Ectodermal cell (in vitro differentiated cells): ENCODE measurements around the gene RIPPLY3.
"Not testable (repeated sequence)": the region's sequence is repeated elsewhere in the genome, so short reads cannot be mapped to it uniquely, and the experiment has no call there.

Experiments used
- H3K27ac ChIP-seq: 2 replicates; pipeline ENCODE4 v1.7.0; 2013; ENCODE audit warnings: mild to moderate bottlenecking, low read depth, low read length; ENCODE audit not compliant: insufficient read depth, poor library complexity, severe bottlenecking
- H3K27me3 ChIP-seq: 2 replicates; pipeline ENCODE4 v1.7.0; 2013; ENCODE audit warnings: mild to moderate bottlenecking, low read length; ENCODE audit not compliant: insufficient read depth, control insufficient read depth, poor library complexity, severe bottlenecking
- H3K36me3 ChIP-seq: one replicate; pipeline ENCODE4 v1.7.0; 2013; ENCODE audit warnings: low read length; ENCODE audit not compliant: control insufficient read depth, insufficient read depth
- H3K4me1 ChIP-seq: one replicate; pipeline ENCODE4 v1.7.0; 2013; ENCODE audit warnings: low read length; ENCODE audit not compliant: control insufficient read depth, insufficient read depth
- H3K4me3 ChIP-seq: 2 replicates; pipeline ENCODE4 v1.7.0; 2013; ENCODE audit warnings: low read depth, low read length, control low read depth; ENCODE audit not compliant: insufficient read depth
- H3K9me3 ChIP-seq: 2 replicates; pipeline ENCODE4 v1.7.0; 2013; ENCODE audit warnings: mild to moderate bottlenecking, low read length, moderate library complexity; ENCODE audit not compliant: control insufficient read depth
- WGBS, 2 experiments: methylation state at CpG; one replicate each; pipeline ENCODE4 v1.1.7; 2013; ENCODE audit warnings: missing lambda C conversion rate in 2 of 2; 5-methylcytosine and 5-hydroxymethylcytosine counted together

RIPPLY3 gene

GRCh38 chr21:36995285-36995684 lies 11.2 kb upstream of the RIPPLY3 start:
- H3K27ac ChIP-seq, H3K36me3 ChIP-seq, H3K4me1 ChIP-seq, H3K4me3 ChIP-seq, H3K27me3 ChIP-seq, H3K9me3 ChIP-seq: not testable (repeated sequence)
- WGBS, 2 experiments = 94% methylated on average over 11 to 12 of the region's 12 CpGs

GRCh38 chr21:36999131-36999898 lies 7.2 kb upstream of the RIPPLY3 start:
- Histone ChIP-seq H3K9me3 (no peaks in the 10 kb centered on the region), H3K4me3 (no peak overlapping the region), H3K36me3 (no peaks in the 10 kb centered on the region), H3K4me1 (no peaks in the 10 kb centered on the region), H3K27ac (no peak overlapping the region), H3K27me3 (peaks cover under 1% of the 10 kb centered on the region)
- 92 to 93% methylated on average over 11 of the region's 11 CpGs for WGBS, 2 experiments

- Histone ChIP-seq H3K36me3 (no peaks in the 10 kb centered on the region), H3K9me3 (no peaks in the 10 kb centered on the region), H3K4me1 (no peaks in the 10 kb centered on the region), H3K27ac (no peak overlapping the region), H3K27me3 (peaks cover 11% of the 10 kb centered on the region), H3K4me3 (no peak overlapping the region)
- WGBS, 2 experiments = 91 to 100% methylated on average over 4 of the region's 4 CpGs
Observed at GRCh38 chr21:37000381-37000780, 6.1 kb upstream of the RIPPLY3 start.

DNA sequence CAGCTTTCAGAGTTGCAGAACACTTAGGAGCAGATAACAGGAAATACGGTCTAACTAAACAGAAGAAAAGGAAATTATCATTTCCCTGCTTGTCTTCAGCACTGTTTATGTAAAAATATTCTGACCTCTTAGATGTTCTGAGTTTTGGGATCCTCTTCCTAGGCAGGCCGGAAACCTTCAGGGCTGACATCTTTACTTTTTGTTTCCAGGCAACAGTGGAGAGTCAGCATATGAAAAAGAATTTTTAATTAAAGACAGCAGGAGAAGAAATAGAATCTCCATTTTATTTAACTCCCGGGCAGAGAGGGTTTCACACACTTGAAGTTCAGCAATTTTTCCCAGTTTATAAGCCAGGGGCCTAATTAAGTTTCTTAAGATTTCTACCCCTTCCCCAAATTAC lies 5.1 kb upstream of the RIPPLY3 start:
- no peaks in the 10 kb centered on the region for H3K4me1 ChIP-seq
- WGBS, 2 experiments = 67 to 81% methylated on average over 3 of the region's 3 CpGs
- H3K27me3 ChIP-seq = peaks cover 21% of the 10 kb centered on the region
- H3K27ac ChIP-seq = no peak overlapping the region
- no peak overlapping the region for H3K4me3 ChIP-seq
- H3K36me3 ChIP-seq = no peaks in the 10 kb centered on the region
- no peaks in the 10 kb centered on the region for H3K9me3 ChIP-seq

DNA sequence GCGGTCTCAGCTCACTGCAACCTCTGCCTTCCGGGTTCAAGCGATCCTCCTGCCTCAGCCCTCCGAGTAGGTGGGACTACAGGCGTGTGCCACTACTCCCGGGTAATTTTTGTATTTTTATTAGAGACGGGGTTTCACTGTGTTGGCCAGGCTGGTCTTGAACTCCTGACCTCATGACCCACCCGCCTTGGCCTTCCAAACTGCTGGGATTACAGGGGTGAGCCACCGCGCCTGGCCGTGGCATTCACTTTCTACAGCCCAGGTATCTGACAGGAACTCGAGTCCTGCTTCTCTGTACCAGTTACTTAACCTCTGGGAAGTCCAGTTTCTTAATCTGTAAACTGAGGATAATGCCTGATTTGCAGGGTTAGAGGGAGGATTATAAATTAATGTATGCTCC lies 3.7 kb upstream of the RIPPLY3 start:
- WGBS, 2 experiments = 90 to 95% methylated on average over 12 of the region's 12 CpGs
- H3K4me1 ChIP-seq, H3K36me3 ChIP-seq, H3K4me3 ChIP-seq, H3K27ac ChIP-seq, H3K9me3 ChIP-seq: not testable (repeated sequence)
- H3K27me3 ChIP-seq = peaks cover 35% of the 10 kb centered on the region

GRCh38 chr21:37003917-37004316 lies 2.6 kb upstream of the RIPPLY3 start:
- not testable (repeated sequence) for H3K4me1 ChIP-seq, H3K36me3 ChIP-seq, H3K4me3 ChIP-seq, H3K27ac ChIP-seq, H3K9me3 ChIP-seq
- 87 to 97% methylated on average over 3 of the region's 3 CpGs for WGBS, 2 experiments
- peaks cover 46% of the 10 kb centered on the region for H3K27me3 ChIP-seq

- H3K36me3 ChIP-seq = no peaks in the 10 kb centered on the region
- H3K9me3 ChIP-seq = no peaks in the 10 kb centered on the region
- H3K27ac ChIP-seq = no peak overlapping the region
- peaks cover 8% of the 10 kb centered on the region for H3K4me1 ChIP-seq
- peak overlapping the region; percentile 43 for H3K4me3 ChIP-seq
- peaks cover 55% of the 10 kb centered on the region for H3K27me3 ChIP-seq
- 24 to 27% methylated on average over 76 of the region's 76 CpGs for WGBS, 2 experiments
Observed at GRCh38 chr21:37005548-37006485, 685 bp upstream of the RIPPLY3 start.

GRCh38 chr21:37008724-37009123 lies 2.2 kb downstream of the RIPPLY3 start:
- Histone ChIP-seq H3K4me3 (no peak overlapping the region), H3K27ac (no peak overlapping the region), H3K9me3 (no peaks in the 10 kb centered on the region), H3K4me1 (peaks cover 8% of the 10 kb centered on the region), H3K27me3 (peaks cover 55% of the 10 kb centered on the region), H3K36me3 (no peaks in the 10 kb centered on the region)
- 49 to 56% methylated on average over 12 of the region's 12 CpGs for WGBS, 2 experiments

DNA sequence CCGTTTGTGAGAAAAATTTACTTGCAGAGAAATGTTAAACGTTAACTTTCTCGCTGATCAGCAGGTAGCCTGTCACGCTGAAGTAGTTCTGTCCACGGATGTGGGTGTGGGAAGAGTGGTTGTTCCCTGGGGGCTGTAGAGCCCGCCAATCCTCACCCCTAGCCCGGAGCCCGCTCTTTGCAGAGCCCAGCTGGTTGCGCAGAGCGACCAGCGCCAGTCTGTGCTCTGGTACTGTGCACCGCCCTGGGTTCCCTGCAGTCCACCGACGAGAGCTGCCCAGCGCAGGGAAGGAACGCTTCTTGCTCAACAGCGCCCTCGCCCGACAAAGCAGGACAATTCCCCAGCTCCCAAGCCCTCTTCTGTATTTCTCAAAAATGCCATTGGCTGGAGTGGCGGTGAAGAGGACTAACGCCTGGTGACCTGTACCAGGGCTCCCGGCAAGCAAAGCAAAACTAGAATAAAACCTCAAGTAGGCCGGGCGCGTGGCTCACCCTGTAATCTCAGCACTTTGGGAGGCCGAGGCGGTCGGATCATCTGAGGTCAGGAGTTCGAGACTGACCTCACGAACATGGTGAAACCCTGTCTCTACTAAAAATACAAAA lies 3.3 kb downstream of the RIPPLY3 start:
- H3K9me3 ChIP-seq = no peaks in the 10 kb centered on the region
- H3K36me3 ChIP-seq = no peaks in the 10 kb centered on the region
- 21 to 22% methylated on average over 30 of the region's 30 CpGs for WGBS, 2 experiments
- peaks cover 49% of the 10 kb centered on the region for H3K27me3 ChIP-seq
- peak overlapping the region; percentile 16 for H3K4me3 ChIP-seq
- peaks cover 8% of the 10 kb centered on the region for H3K4me1 ChIP-seq
- H3K27ac ChIP-seq = no peak overlapping the region
